PC-9 (cell line): ENCODE data around the gene TVP23A.

ENCODE experiments used
- CTCF ChIP-seq: fragments of 200-600 bp; sonication (generic); conservative IDR thresholded peaks from 2 replicates; pipeline ENCODE4 v1.6.1; 2017; ENCODE audit warnings: mixed run types, antibody characterized with exemption, mild to moderate bottlenecking, moderate library complexity
- EZH2 ChIP-seq: fragments of 200-600 bp; sonication (generic); IDR thresholded peaks from 2 replicates; pipeline ENCODE4 v1.8.0; 2017; ENCODE audit warnings: antibody characterized with exemption, low read depth

GRCh38 chr16:10824111-10824893, 5.7 kb upstream of the TVP23A start:
- no peak for TF ChIP-seq CTCF
- no peak for TF ChIP-seq EZH2
